ENCODE measurements around the gene TMSB4X.

DNA sequence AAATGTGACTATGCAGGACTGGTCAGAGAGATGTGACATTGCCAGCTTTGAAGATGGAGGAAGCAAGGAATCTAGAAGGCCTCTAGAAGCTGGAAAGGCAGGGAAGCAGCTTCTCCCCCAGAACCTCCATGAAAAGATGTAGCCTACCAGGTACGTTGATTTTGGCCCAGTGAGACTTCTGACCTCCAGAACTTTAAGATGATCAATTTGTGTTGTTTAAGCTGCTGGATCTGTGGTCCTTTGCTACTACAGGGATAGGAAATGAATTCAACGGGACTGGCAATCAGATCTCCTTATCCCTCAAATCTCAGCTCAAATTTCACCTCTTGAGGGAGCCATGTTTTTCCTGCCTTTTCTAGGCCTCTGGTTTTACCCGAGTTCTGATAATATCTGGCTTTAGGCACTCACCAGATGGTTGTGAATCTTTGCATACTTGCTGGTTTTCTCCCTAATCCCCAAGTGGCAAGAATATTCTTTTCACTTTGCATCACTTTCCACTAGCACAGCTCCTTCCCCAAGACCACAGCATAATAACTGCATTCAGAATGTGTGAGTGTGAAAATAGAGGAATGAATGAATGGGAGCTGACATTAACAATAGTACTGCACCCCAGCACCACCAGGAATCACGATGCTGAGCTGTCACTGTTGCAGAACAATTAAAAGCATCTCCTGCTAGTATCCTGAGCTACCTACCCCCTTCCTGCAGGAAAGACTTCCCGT, 25.5 kb upstream of the TMSB4X start:
- TF ChIP-seq, protein P1, sequence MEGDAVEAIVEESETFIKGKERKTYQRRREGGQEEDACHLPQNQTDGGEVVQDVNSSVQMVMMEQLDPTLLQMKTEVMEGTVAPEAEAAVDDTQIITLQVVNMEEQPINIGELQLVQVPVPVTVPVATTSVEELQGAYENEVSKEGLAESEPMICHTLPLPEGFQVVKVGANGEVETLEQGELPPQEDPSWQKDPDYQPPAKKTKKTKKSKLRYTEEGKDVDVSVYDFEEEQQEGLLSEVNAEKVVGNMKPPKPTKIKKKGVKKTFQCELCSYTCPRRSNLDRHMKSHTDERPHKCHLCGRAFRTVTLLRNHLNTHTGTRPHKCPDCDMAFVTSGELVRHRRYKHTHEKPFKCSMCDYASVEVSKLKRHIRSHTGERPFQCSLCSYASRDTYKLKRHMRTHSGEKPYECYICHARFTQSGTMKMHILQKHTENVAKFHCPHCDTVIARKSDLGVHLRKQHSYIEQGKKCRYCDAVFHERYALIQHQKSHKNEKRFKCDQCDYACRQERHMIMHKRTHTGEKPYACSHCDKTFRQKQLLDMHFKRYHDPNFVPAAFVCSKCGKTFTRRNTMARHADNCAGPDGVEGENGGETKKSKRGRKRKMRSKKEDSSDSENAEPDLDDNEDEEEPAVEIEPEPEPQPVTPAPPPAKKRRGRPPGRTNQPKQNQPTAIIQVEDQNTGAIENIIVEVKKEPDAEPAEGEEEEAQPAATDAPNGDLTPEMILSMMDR (IDR thresholded peaks at IDR 0.05) = no peak
- no peak for TF ChIP-seq POLR2A (IDR thresholded peaks at IDR 0.05)
